Epidermal melanocyte (primary cell): ENCODE data around the gene BANK1.

Experiments
- DNase-seq: peaks from one replicate; pipeline ENCODE4 v3.0.0; 2011; ENCODE audit warnings: low spot score; ENCODE audit not compliant: insufficient read length

The BANK1 gene

DNA sequence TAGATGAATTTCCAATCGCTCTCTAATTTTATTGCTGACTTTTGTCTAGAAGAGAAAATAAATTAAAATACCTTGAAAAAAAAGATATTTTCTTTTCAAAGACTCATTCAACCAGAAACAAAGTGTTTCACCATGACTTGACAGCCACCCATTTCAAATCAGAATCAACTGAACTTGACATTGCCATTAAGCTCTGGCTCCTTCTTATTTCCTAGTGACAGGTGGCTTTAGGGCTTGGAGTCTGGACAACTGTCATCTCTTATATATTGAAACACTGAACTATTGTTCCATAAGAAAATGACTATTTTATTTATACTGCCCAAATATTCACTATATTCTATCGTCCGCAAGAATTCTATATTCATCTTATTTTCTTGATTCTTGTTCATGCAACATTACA lies 325.6 kb downstream of the BANK1 start:
- DNase-seq, result no peak

DNA sequence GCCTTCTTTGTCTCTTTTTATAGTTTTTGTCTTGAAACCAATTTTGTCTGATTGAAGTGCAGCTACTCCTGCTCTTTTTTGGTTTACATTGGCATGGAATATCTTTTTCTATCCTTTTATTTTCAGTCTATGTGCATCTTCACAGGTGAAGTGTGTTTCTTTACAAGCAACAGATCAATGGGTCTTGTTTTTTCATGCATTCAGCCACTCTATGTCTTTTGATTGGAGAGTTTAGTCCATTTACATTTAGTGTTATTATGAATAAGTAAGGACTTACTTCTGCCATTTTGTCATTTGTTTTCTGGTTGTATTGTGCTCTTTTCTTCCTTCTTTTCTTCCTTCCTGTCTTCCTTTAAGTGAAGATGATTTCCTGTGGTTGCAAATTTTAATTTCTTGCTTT lies 330.3 kb downstream of the BANK1 start:
- no peak for DNase-seq
